DOHH2 (cell line): Measurements from ENCODE around the gene FRY.
A peak's percentile ranks its signal among the peaks of the same experiment; 100 is the strongest.

Experiments used
- CTCF ChIP-seq: fragments of 200-600 bp; sonication (generic); IDR thresholded peaks from one replicate; pipeline ENCODE4 v1.5.1; 2014; ENCODE audit warnings: antibody characterized with exemption, mild to moderate bottlenecking, low read depth, low read length; ENCODE audit not compliant: poor library complexity, severe bottlenecking
- EZH2phosphoT487 ChIP-seq: fragments of 200-600 bp; sonication (generic); IDR thresholded peaks from 2 replicates; pipeline ENCODE4 v1.6.1; 2017; ENCODE audit warnings: borderline replicate concordance, mild to moderate bottlenecking, antibody characterized with exemption, low read length, moderate library complexity, mixed read lengths

- TF ChIP-seq CTCF (peak; percentile 77), EZH2phosphoT487 (no peak)
Measured at GRCh38 chr13:32246468-32246867, 214.9 kb downstream of the FRY start.
